Measurements from ENCODE around the gene BMP10. TPM values are rescaled to one million over a fixed set of nuclear protein-coding genes. Genes with fewer than 3 reads are reported as not detected.
A peak's percentile ranks its signal among the peaks of the same experiment; 100 is the strongest.

The BMP10 gene
- total RNA-seq, 1 experiment from 2014 or later = not detected

DNA sequence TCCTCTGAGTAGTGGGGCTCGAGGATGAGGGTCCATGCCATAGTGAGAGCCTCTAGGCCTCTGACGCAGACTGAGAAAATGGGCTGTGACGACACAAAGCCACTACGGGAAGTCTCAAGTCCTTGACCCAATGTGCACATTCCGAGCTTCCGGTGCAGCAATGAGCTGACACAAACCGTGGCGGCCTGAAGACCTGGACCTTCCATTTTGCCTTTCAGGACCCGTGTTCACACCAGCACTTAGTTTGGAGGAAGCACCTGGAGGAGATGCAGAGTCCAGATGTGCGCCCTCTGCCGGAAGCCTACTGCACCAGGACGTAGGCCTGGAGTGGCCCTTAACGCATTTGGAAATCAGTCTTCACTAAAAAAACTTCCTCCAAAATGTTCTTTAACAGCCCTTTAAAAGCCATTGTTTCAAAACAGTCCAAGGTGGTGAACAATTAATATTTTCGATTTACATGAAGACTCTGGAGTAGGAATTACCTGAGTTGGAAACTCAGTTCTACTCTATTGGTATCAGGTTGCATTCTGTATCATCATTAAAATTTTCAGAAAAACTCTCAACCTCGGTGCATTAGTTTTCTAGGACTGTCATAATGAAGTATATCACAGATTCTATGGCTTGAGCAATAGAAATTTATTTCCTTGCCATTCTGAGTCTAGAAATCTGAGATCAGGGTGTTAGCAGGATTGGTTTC, 33.9 kb downstream of the BMP10 start:
- DNase-seq = no peak
- Histone ChIP-seq H3K4me3 (no peak overlapping the region), H3K9me3 (no peaks in the 10 kb centered on the region), H3K27me3 (no peaks in the 10 kb centered on the region), H3K36me3 (no peaks in the 10 kb centered on the region)

DNA sequence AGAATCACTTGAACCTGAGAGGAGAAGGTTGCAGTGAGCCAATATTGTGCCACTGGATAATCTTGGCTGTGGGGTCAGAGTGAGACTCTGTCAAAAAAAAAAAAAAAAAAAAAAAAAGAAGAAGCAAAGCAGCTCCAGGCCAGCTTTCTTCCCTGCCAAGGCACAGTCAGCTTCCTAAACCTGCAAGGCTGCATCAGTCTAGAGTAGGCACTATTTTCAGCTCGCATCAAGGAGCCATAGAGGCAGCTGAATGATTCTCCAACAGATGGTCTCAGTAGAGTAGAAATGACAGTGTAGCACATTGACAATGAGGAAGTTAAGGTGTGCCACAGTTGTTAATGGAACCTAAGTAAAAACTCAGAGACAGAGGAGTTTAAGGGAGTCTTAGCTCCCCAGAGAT, 35.6 kb downstream of the BMP10 start:
- no peaks in the 10 kb centered on the region for H3K36me3 ChIP-seq
- no peak for DNase-seq
- no peaks in the 10 kb centered on the region for H3K9me3 ChIP-seq
- H3K27me3 ChIP-seq = no peaks in the 10 kb centered on the region
- no peak overlapping the region for H3K4me3 ChIP-seq

DNA sequence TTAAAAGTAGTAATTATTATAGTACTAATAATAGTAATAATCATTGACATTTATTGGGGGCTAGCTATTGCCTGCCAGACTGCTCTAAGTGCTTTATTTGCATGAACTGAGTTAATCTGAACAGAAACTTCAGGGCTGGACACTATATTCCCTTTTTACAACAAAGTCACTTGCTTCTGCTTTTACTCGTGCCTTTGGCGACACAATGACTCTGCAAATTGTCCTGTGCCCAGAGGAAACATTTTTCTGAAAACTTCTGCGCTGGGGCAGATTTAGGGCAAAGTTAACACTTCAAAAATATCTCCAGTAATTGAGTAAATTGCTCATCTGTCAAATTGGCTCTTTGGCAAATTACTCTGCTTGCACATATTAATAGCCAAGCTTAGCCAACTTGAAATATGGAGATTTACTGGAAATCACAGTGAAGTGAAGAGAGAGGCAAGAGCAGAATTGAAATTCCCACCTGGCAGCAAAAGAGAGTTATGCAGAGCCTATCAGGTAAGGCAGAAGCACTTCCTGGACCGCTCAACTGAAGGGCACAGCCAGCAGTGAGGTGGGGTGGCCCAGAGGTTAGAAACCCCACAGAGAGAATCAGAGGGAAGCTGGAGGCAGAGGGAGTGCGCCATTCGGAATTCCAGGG, 36.3 kb downstream of the BMP10 start:
- no peak for DNase-seq
- Histone ChIP-seq H3K36me3 (no peaks in the 10 kb centered on the region), H3K27me3 (no peaks in the 10 kb centered on the region), H3K4me3 (no peak overlapping the region), H3K9me3 (no peaks in the 10 kb centered on the region)

- Histone ChIP-seq H3K9me3 (no peaks in the 10 kb centered on the region), H3K27me3 (no peaks in the 10 kb centered on the region), H3K36me3 (no peaks in the 10 kb centered on the region), H3K4me3 (no peak overlapping the region)
- DNase-seq = no peak
Observed at GRCh38 chr2:68833162-68833561, 38.0 kb downstream of the BMP10 start.

- Histone ChIP-seq H3K4me3 (no peak overlapping the region), H3K27me3 (no peaks in the 10 kb centered on the region), H3K36me3 (no peaks in the 10 kb centered on the region), H3K9me3 (no peaks in the 10 kb centered on the region)
- peak; percentile 67 for DNase-seq
Observed at GRCh38 chr2:68832233-68832869, 38.8 kb downstream of the BMP10 start.

GRCh38 chr2:68831686-68832232, 39.4 kb downstream of the BMP10 start:
- Histone ChIP-seq H3K9me3 (no peaks in the 10 kb centered on the region), H3K27me3 (no peaks in the 10 kb centered on the region), H3K4me3 (no peak overlapping the region), H3K36me3 (no peaks in the 10 kb centered on the region)
- peak; percentile 54 for DNase-seq

GRCh38 chr2:68829749-68830148, 41.4 kb downstream of the BMP10 start:
- DNase-seq = no peak

DNA sequence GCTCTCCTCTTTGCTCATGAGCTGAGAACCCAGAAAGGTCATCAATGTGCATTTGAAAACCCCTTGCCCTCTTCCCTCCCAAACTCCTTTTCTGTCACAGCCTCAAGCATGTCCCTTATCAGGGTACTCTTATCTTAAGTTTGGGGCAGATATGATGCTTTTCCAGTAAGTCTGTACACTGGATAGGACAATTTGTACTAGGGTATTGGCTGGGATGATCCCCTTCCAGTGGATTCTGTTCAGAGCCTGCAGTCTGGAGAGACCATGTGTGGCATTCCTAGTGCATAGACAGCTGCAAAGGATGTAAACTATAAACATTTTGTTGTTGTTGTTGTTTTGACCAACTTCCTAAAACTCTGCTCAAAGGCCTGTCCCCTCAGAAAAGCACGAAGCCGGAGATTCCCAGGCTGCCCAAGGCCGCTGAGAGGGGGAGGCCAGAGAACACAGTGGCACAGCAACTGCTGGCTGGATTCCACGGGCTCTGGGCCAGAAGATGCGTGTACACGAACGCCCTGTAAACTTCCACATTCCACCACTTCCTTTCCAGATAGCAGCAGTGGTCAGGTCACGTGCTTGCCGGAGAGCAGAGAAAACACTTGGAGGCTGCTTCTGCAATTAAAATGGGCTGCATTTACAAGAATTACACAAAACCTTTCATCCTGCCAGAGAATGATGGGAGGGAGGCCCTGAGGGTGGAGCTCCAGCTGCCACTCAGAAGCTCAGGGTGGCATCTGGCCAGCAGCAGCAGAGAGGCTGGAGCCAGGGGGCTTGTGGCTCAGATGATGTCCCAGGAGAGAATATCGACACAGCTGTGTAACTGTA, 42.1 kb downstream of the BMP10 start:
- no peak overlapping the region for H3K4me3 ChIP-seq
- H3K9me3 ChIP-seq = no peaks in the 10 kb centered on the region
- H3K36me3 ChIP-seq = no peaks in the 10 kb centered on the region
- DNase-seq = peak; percentile 97
- no peaks in the 10 kb centered on the region for H3K27me3 ChIP-seq

More at GRCh38 chr2:68829749-68830148, 41.4 kb downstream of the BMP10 start:
- no peak overlapping the region for H3K4me3 ChIP-seq
- no peaks in the 10 kb centered on the region for H3K9me3 ChIP-seq
- H3K36me3 ChIP-seq = no peaks in the 10 kb centered on the region
- no peaks in the 10 kb centered on the region for H3K27me3 ChIP-seq

- Histone ChIP-seq H3K27me3 (no peaks in the 10 kb centered on the region), H3K9me3 (no peaks in the 10 kb centered on the region), H3K36me3 (no peaks in the 10 kb centered on the region), H3K4me3 (no peak overlapping the region)
- no peak for DNase-seq
Observed at GRCh38 chr2:68827666-68828065, 43.5 kb downstream of the BMP10 start.

- H3K4me3 ChIP-seq = no peak overlapping the region
- no peaks in the 10 kb centered on the region for H3K27me3 ChIP-seq
- no peaks in the 10 kb centered on the region for H3K9me3 ChIP-seq
- DNase-seq = no peak
- no peaks in the 10 kb centered on the region for H3K36me3 ChIP-seq
Observed at GRCh38 chr2:68825866-68826265, 45.3 kb downstream of the BMP10 start.

DNA sequence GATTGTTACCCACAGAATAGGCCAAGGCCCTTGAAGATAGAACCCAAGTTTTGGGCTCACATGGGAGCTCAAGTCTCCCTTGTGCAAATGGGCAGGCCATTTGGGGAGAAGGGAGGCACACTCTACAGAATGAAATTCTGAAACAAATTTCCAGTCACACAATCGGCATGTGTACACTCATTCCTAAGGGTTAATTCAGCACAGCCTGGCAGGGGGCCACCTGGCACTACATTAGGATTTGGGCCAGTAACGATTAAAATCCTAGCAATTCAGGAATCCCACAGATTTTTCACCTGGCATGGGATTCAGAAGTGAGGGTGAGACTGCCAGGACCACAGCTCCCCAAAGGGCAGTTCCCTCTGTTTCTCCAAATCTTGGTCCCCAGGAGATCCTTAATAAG, 46.4 kb downstream of the BMP10 start:
- no peaks in the 10 kb centered on the region for H3K9me3 ChIP-seq
- H3K4me3 ChIP-seq = no peak overlapping the region
- DNase-seq = peak; percentile 91
- H3K36me3 ChIP-seq = no peaks in the 10 kb centered on the region
- H3K27me3 ChIP-seq = no peaks in the 10 kb centered on the region

DNA sequence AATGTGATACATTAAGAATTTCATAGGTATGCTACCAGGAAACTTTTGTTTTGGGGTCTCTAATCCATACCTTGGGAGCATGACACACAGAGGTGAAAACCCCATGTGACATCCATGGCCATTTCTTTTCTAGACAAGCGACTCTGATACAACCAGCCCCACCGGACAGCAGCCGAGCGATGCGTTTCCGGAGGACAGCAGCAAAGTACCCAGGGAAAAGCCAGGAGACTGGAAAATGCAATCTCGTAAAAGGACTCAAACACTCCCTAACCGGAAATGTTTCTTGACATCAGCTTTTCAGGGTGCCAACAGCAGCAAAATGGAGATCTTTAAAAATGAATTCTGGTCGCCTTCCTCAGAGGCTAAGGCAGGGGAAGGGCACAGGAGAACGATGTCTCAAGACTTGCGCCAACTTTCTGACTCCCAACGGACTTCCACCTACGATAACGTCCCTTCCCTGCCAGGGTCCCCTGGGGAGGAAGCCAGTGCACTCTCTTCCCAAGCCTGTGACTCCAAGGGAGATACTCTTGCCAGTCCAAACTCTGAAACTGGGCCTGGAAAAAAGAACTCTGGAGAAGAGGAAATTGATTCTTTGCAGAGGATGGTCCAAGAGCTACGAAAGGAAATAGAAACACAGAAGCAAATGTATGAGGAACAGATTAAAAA, 48.9 kb downstream of the BMP10 start:
- no peaks in the 10 kb centered on the region for H3K27me3 ChIP-seq
- H3K9me3 ChIP-seq = no peaks in the 10 kb centered on the region
- H3K4me3 ChIP-seq = no peak overlapping the region
- no peaks in the 10 kb centered on the region for H3K36me3 ChIP-seq
- DNase-seq = no peak

- no peak for DNase-seq
- H3K36me3 ChIP-seq = no peaks in the 10 kb centered on the region
- H3K4me3 ChIP-seq = no peak overlapping the region
- H3K9me3 ChIP-seq = no peaks in the 10 kb centered on the region
- H3K27me3 ChIP-seq = no peaks in the 10 kb centered on the region
Observed at GRCh38 chr2:68819556-68819955, 51.6 kb downstream of the BMP10 start.

- Histone ChIP-seq H3K27me3 (no peaks in the 10 kb centered on the region), H3K36me3 (no peaks in the 10 kb centered on the region), H3K9me3 (no peaks in the 10 kb centered on the region), H3K4me3 (no peak overlapping the region)
- DNase-seq = no peak
Observed at GRCh38 chr2:68817306-68817705, 53.9 kb downstream of the BMP10 start.
